Activated T-cell treated with anti-CD3 and anti-CD28 coated beads, Interleukin-2, amount 50 U/mL, for 72 hours (primary cell): ENCODE measurements around the gene GALNT9. TPM values are rescaled to one million over a fixed set of nuclear protein-coding genes. Genes with fewer than 3 reads are reported as not detected.
"Not testable (repeated sequence)": the region's sequence is repeated elsewhere in the genome, so short reads cannot be mapped to it uniquely, and the experiment has no call there.

Experiments
- ATAC-seq, 2 donors: fragments of 150-1000 bp; cut with Tn5 transposase; replicated peaks in 1 of 2; 2 replicates each; pipeline ENCODE4 v1.10.0; 2021; ENCODE audit warnings: moderate library complexity in 2 of 2, mild to moderate bottlenecking in 1 of 2
- DNase-seq, 2 donors: peaks; one replicate each; pipeline ENCODE4 v3.0.0; 2021 to 2022; ENCODE audit warnings: mixed read lengths in 1 of 2
- H3K27ac Mint-ChIP-seq: one replicate; pipeline ENCODE4 v1.8.0; 2022; ENCODE audit warnings: mild to moderate bottlenecking, moderate library complexity, mixed read lengths
- H3K27me3 Mint-ChIP-seq: one replicate; pipeline ENCODE4 v1.8.0; 2022; ENCODE audit warnings: low read depth, mixed read lengths
- H3K36me3 Mint-ChIP-seq, 2 donors: one replicate each; pipeline ENCODE4 v1.8.0; 2022; ENCODE audit warnings: mixed read lengths in 2 of 2, mild to moderate bottlenecking in 1 of 2; ENCODE audit not compliant: insufficient read depth in 2 of 2
- H3K4me1 Mint-ChIP-seq: one replicate; pipeline ENCODE4 v1.8.0; 2022; ENCODE audit warnings: low read depth, mixed read lengths
- H3K4me3 Mint-ChIP-seq, 2 donors: one replicate each; pipeline ENCODE4 v1.8.0; 2022; ENCODE audit warnings: mild to moderate bottlenecking in 2 of 2, mixed read lengths in 2 of 2, moderate library complexity in 2 of 2
- H3K9me3 Mint-ChIP-seq, 2 donors: one replicate each; pipeline ENCODE4 v1.8.0; 2022; ENCODE audit warnings: mixed read lengths in 2 of 2
- total RNA-seq, 2 donors: library from RNA; stranded (reverse); gene quantifications; one replicate each; pipeline ENCODE4 v1.2.3, GENCODE V29; 2022

GALNT9 gene
- total RNA-seq, 2 donors from 2014 or later = 0.42 to 0.53 TPM

DNA sequence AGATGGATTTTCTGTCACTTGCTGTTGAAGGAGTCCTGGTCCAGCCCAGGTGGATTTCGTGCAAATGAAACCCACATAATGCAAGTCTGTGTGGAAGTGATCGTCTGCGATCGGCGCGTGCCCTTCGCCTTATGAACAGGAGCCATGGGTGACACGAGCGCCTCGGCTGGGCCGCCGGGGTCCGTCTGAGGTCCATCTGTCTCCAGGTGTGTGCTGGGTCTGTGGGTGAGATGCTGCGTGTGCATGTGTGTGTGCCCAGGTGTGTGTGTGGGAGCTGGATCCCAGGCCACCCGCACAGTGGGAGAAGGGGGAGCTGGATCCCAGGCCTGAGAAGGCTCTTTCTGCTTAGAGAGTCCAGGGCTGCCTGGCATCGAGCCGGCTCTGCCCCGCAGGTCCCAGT, 53.8 kb downstream of the GALNT9 start:
- Mint-ChIP-seq H3K4me3 (no peak overlapping the region), H3K9me3 (no peaks in the 10 kb centered on the region), H3K4me1 (no peaks in the 10 kb centered on the region), H3K36me3 (no peaks in the 10 kb centered on the region), H3K27ac (no peak overlapping the region), H3K27me3 (peaks cover 6% of the 10 kb centered on the region)
- DNase-seq (no peak), ATAC-seq (no peak)

GRCh38 chr12:132275110-132275531, 54.3 kb downstream of the GALNT9 start:
- Mint-ChIP-seq H3K9me3 (no peaks in the 10 kb centered on the region), H3K27ac (no peak overlapping the region), H3K27me3 (peaks cover 6% of the 10 kb centered on the region), H3K4me3 (no peak overlapping the region), H3K36me3 (no peaks in the 10 kb centered on the region), H3K4me1 (no peaks in the 10 kb centered on the region)
- DNase-seq (no peak), ATAC-seq (no peak)

DNA sequence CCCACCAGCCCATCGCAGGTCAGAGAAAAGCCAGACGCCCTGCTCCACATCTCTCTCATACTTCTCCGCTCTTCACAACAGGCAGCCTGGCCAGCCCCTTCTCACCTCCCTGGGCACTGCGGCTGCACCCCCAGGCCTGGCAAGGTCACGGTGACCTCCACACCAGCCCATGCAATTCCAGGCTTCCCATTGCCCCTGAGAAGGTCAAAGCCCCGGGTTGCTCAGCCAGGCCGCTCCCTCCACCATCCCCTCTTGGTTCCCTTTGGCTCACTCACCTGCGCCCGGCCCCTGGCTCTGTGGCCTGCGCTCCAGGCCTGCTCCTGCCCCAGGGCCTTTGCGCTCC, 55.4 kb downstream of the GALNT9 start:
- H3K9me3 Mint-ChIP-seq = no peaks in the 10 kb centered on the region
- H3K36me3 Mint-ChIP-seq = no peaks in the 10 kb centered on the region
- H3K27me3 Mint-ChIP-seq = peaks cover 6% of the 10 kb centered on the region
- ATAC-seq = no peak
- no peak overlapping the region for H3K4me3 Mint-ChIP-seq
- DNase-seq = no peak
- H3K4me1 Mint-ChIP-seq = no peaks in the 10 kb centered on the region
- no peak overlapping the region for H3K27ac Mint-ChIP-seq

- H3K27ac Mint-ChIP-seq = no peak overlapping the region
- ATAC-seq (no peak), DNase-seq (no peak)
- peaks cover 6% of the 10 kb centered on the region for H3K27me3 Mint-ChIP-seq
- H3K4me1 Mint-ChIP-seq = no peaks in the 10 kb centered on the region
- H3K9me3 Mint-ChIP-seq = no peaks in the 10 kb centered on the region
- no peak overlapping the region for H3K4me3 Mint-ChIP-seq
- no peaks in the 10 kb centered on the region for H3K36me3 Mint-ChIP-seq
Measured at GRCh38 chr12:132272711-132273110, 56.7 kb downstream of the GALNT9 start.

- Mint-ChIP-seq H3K4me3 (no peak overlapping the region), H3K4me1 (no peaks in the 10 kb centered on the region), H3K27me3 (peaks cover 5% of the 10 kb centered on the region), H3K27ac (no peak overlapping the region), H3K36me3 (no peaks in the 10 kb centered on the region), H3K9me3 (no peaks in the 10 kb centered on the region)
- no peak for ATAC-seq
- DNase-seq = no peak
Measured at GRCh38 chr12:132271755-132272092, 57.7 kb downstream of the GALNT9 start.

- Mint-ChIP-seq H3K27me3 (no peaks in the 10 kb centered on the region), H3K4me3 (no peak overlapping the region), H3K36me3 (no peaks in the 10 kb centered on the region), H3K9me3 (no peaks in the 10 kb centered on the region), H3K27ac (no peak overlapping the region), H3K4me1 (no peaks in the 10 kb centered on the region)
- no peak for DNase-seq
- ATAC-seq = no peak
Measured at GRCh38 chr12:132270969-132271754, 58.2 kb downstream of the GALNT9 start.

DNA sequence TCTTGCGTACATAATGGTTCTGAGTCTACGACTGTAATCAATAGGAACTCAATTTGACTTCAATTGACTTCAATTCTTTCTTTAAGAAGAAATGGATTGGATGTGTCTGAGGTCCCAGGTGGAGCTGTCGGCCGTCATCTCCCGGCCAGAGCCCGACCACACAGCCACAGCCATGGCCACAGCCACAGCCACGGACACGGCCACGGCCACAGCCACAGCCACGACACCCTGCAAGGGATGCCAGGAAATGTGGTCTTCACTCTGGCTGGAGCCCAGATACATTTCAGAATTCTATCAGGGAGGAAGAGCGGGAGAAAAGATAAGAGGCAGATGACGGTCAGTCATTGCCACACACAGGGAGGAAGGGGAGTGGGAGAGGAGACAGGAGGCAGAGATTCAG, 58.9 kb downstream of the GALNT9 start:
- H3K27me3 Mint-ChIP-seq = no peaks in the 10 kb centered on the region
- H3K9me3 Mint-ChIP-seq = no peaks in the 10 kb centered on the region
- no peaks in the 10 kb centered on the region for H3K4me1 Mint-ChIP-seq

GRCh38 chr12:132269271-132269968, 60.0 kb downstream of the GALNT9 start:
- Mint-ChIP-seq H3K4me1 (no peaks in the 10 kb centered on the region), H3K27ac (no peak overlapping the region), H3K9me3 (no peaks in the 10 kb centered on the region), H3K36me3 (no peaks in the 10 kb centered on the region), H3K4me3 (no peak overlapping the region), H3K27me3 (no peaks in the 10 kb centered on the region)
- ATAC-seq (no peak), DNase-seq (no peak)

More for the DNA sequence above, 58.9 kb downstream of the GALNT9 start:
- no peak overlapping the region for H3K4me3 Mint-ChIP-seq
- DNase-seq = no peak
- no peak for ATAC-seq
- H3K27ac Mint-ChIP-seq = no peak overlapping the region
- H3K36me3 Mint-ChIP-seq = no peaks in the 10 kb centered on the region

DNA sequence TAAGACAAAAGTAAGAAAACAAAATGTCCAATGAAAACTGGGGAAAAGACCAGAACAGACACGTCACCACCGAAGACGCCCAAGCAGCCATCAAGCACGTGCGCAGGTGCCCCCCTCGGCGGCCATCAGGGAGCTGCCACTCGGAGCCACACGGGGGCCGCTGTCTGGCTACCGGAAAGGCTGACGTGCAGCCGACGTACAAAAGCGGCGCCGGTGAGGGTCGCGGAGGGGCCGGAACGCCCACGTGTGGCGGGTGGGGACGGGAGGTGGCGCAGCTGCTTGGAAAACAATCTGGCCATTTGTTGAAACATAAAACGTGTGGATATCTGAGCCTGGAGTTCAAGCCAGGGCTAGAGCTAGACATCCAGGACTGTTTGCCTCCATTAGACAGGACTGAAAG, 60.7 kb downstream of the GALNT9 start:
- ATAC-seq (no peak), DNase-seq (no peak)
- no peaks in the 10 kb centered on the region for H3K36me3 Mint-ChIP-seq
- no peak overlapping the region for H3K27ac Mint-ChIP-seq
- H3K4me3 Mint-ChIP-seq = no peak overlapping the region
- H3K4me1 Mint-ChIP-seq = no peaks in the 10 kb centered on the region
- no peaks in the 10 kb centered on the region for H3K27me3 Mint-ChIP-seq
- H3K9me3 Mint-ChIP-seq = no peaks in the 10 kb centered on the region

DNA sequence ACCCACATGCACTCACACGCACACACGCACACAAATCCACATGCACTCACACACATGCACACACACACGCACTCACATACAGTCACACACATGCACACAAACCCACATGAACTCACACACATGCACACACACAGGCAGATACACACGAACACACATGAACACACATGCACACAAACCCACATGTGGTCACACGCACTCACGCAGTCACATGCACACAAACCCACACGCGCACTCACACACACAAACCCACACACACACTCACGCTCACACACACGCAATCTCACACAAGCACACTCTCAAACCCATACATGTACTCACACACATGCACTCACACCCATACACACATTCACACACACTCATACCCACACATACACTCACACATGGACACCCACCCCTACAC, 61.5 kb downstream of the GALNT9 start:
- H3K27me3 Mint-ChIP-seq = no peaks in the 10 kb centered on the region
- no peak for DNase-seq
- no peaks in the 10 kb centered on the region for H3K9me3 Mint-ChIP-seq
- H3K36me3 Mint-ChIP-seq = no peaks in the 10 kb centered on the region
- no peak overlapping the region for H3K4me3 Mint-ChIP-seq
- H3K4me1 Mint-ChIP-seq = no peaks in the 10 kb centered on the region
- no peak for ATAC-seq
- H3K27ac Mint-ChIP-seq = no peak overlapping the region

DNA sequence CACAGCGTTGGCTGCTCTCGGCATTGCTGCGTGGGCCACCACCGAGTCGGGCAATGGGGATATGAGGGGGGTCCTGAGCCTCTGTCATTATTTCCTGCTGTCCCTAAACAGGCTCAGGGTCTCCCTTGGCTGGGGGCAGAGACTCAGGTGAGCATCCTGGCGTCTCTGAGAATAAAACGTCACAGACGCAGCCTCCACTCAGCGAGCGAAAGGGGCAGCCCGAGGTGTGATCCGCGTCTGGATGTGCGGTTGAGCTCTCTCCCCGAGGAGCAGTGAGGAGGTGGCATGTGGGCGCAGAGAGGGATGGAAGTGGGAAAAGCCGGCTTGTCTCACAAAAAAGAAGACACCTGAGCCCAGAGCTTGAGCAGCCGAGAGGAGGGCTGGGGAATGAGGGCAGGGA, 62.6 kb downstream of the GALNT9 start:
- ATAC-seq = no peak
- Mint-ChIP-seq H3K36me3 (no peaks in the 10 kb centered on the region), H3K27me3 (no peaks in the 10 kb centered on the region), H3K27ac (no peak overlapping the region), H3K4me3 (no peak overlapping the region), H3K9me3 (no peaks in the 10 kb centered on the region), H3K4me1 (no peaks in the 10 kb centered on the region)
- DNase-seq = no peak

DNA sequence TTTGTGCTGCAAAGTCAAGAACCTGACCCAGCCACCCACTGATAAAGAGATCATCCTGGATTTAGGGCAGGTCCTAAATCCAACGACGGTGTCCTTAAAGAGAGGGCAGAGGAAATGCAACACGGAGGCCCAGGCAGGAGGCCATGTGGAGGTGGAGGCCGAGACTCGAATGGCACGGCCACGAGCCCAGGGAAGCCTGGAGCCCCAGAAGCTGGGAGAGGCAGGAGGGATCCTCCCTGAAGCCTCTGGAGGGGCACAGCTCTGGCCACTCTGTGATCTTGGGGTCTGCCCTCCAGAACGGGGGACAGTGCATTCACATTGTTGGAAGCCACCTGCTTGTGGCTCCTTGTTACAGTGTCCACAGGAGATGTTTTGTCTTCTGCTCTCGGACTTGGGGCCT, 63.0 kb downstream of the GALNT9 start:
- Mint-ChIP-seq H3K36me3 (no peaks in the 10 kb centered on the region), H3K27ac (no peak overlapping the region), H3K27me3 (no peaks in the 10 kb centered on the region), H3K4me1 (no peaks in the 10 kb centered on the region), H3K9me3 (no peaks in the 10 kb centered on the region), H3K4me3 (no peak overlapping the region)
- DNase-seq = no peak
- ATAC-seq = no peak

DNA sequence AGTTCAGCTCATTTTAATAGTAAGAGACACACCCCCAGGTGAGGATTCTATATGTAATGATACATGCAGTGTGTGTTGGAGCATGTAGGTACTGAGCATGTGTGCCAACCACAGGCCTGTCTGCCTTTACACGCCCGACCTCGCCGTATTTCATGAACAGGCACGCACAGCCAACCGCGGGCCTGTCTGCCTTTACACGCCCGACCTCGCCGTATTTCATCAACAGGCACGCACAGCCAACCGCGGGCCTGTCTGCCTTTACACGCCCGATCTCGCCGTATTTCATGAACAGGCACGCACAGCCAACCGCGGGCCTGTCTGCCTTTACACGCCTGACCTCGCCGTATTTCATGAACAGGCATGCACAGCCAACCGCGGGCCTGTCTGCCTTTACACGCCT, 63.6 kb downstream of the GALNT9 start:
- H3K27me3 Mint-ChIP-seq, H3K36me3 Mint-ChIP-seq, ATAC-seq, H3K4me1 Mint-ChIP-seq, H3K4me3 Mint-ChIP-seq, H3K9me3 Mint-ChIP-seq, H3K27ac Mint-ChIP-seq, DNase-seq: not testable (repeated sequence)
